SK-N-SH (cell line): ENCODE measurements around the gene DCAF5.

Experiments
- POLR2AphosphoS5 ChIP-seq: IDR thresholded peaks from 2 replicates; pipeline ENCODE4 v1.6.1; 2012; ENCODE audit warnings: low read depth, low read length
- TCF12 ChIP-seq: IDR thresholded peaks from 2 replicates; pipeline ENCODE4 v1.4.0; 2012

DNA sequence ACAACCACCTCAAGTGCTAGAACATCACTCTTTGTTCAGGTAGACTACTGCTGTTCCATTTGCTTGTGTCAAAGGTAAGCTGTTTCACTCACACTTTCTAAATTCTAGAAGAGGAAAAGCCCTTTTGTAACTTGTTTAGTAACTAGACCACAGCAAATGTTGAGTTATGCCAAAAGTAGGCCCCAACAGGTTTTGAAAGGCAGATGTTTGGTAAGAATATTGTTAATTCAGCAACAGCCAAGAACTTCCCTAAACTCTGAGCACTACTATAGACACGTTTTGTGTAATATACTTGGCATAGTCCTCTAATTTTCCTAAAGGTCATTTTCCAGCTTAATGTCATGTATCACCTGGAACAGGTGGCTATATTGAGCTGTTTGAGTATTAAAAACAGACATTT is 79.0 kb downstream of the DCAF5 start:
- TF ChIP-seq TCF12 (no peak), POLR2AphosphoS5 (no peak)
